Caco-2 (cell line): ENCODE measurements around the gene RGS19. TPM values are rescaled to one million over a fixed set of nuclear protein-coding genes. Genes with fewer than 3 reads are reported as not detected.
A peak's percentile ranks its signal among the peaks of the same experiment; 100 is the strongest.

Source experiments
- BruUV-seq: library from RNA; stranded (reverse); fragments of 400-500 nt; replicated peaks from 2 replicates; lab custom pipeline; 2021; lab: Mats Ljungman, UMichigan
- CTCF ChIA-PET: fragments of 300-600 bp; sonication (Branson Sonifier 250); formaldehyde crosslinking; loops from one replicate; lab custom pipeline; 2022; ENCODE audit warnings: antibody characterized with exemption; lab: Charles Lee
- POLR2A ChIA-PET: fragments of 300-600 bp; sonication (Branson Sonifier 250); formaldehyde crosslinking; loops from one replicate; lab custom pipeline; 2022; ENCODE audit warnings: antibody characterized with exemption; lab: Charles Lee
- DNase-seq, 2 experiments: peaks; one replicate each; pipeline versions ENCODE4 v3.0.0 to v3.0.0-alpha.2; 2020 to 2022
- H3K27me3 ChIP-seq: replicated peaks from 2 replicates; pipeline ENCODE4 v1.6.0; 2011; ENCODE audit warnings: low read length; ENCODE audit not compliant: control insufficient read depth, insufficient read depth
- H3K36me3 ChIP-seq: 2 replicates; pipeline ENCODE4 v1.5.1; 2011; ENCODE audit warnings: low read length; ENCODE audit not compliant: control insufficient read depth, insufficient read depth
- H3K4me1 ChIP-seq: fragments of 250-450 bp; sonication (Bioruptor Pico); 2 replicates; pipeline ENCODE4 v1.5.1; 2020; ENCODE audit warnings: mild to moderate bottlenecking
- H3K4me3 ChIP-seq: 2 replicates; pipeline ENCODE4 v1.5.1; 2011; ENCODE audit warnings: low read depth, mild to moderate bottlenecking, control low read depth, low read length
- H3K9me3 ChIP-seq: fragments of 250-450 bp; sonication (Bioruptor Pico); 2 replicates; pipeline ENCODE4 v1.5.1; 2020; ENCODE audit warnings: mild to moderate bottlenecking, moderate library complexity
- H3K27ac Mint-ChIP-seq: one replicate; pipeline ENCODE4 v1.8.0; 2022; ENCODE audit warnings: mixed read lengths; ENCODE audit not compliant: unreplicated experiment
- H3K27me3 Mint-ChIP-seq: one replicate; pipeline ENCODE4 v1.8.0; 2022; ENCODE audit warnings: mixed read lengths; ENCODE audit not compliant: insufficient read depth, unreplicated experiment
- H3K36me3 Mint-ChIP-seq: one replicate; pipeline ENCODE4 v1.8.0; 2022; ENCODE audit warnings: mild to moderate bottlenecking, mixed read lengths; ENCODE audit not compliant: insufficient read depth, unreplicated experiment
- H3K4me1 Mint-ChIP-seq: one replicate; pipeline ENCODE4 v1.8.0; 2022; ENCODE audit warnings: low read depth, mixed read lengths; ENCODE audit not compliant: unreplicated experiment
- H3K4me3 Mint-ChIP-seq: one replicate; pipeline ENCODE4 v1.8.0; 2022; ENCODE audit warnings: mild to moderate bottlenecking, moderate library complexity, mixed read lengths; ENCODE audit not compliant: unreplicated experiment
- H3K9me3 Mint-ChIP-seq: one replicate; pipeline ENCODE4 v1.8.0; 2022; ENCODE audit warnings: mixed read lengths; ENCODE audit not compliant: unreplicated experiment
- CTCF ChIP-seq, 2 experiments: fragments of 200-600 bp in 1 of 2; IDR thresholded peaks; 1 replicate in 1 of 2; 2 replicates in 1 of 2; pipeline versions ENCODE4 v1.5.1 to v1.8.0; 2011 to 2022; ENCODE audit warnings: antibody characterized with exemption in 1 of 2, control low read depth in 1 of 2, inconsistent platforms in 1 of 2, low read depth in 1 of 2, low read length in 1 of 2, mild to moderate bottlenecking in 1 of 2, moderate library complexity in 1 of 2; ENCODE audit not compliant: insufficient read depth in 1 of 2, severe bottlenecking in 1 of 2, unreplicated experiment in 1 of 2
- intact Hi-C: fragments of 100-400 bp; cut with micrococcal nuclease; formaldehyde crosslinking; loops from one replicate; pipeline ENCODE4 v1.10.0; 2022; ENCODE audit not compliant: unreplicated experiment
- microRNA-seq: library from miRNA; unstranded; fragments of <30 nt; microRNA quantifications from one replicate; pipeline ENCODE4 v1.2.0, GENCODE V29; 2022
- total RNA-seq: library from RNA; stranded (reverse); gene quantifications from 2 replicates; pipeline ENCODE4 v1.2.3, GENCODE V29; 2022

RGS19 gene
- total RNA-seq, 1 experiment from 2014 or later, result 29.3 TPM

DNA sequence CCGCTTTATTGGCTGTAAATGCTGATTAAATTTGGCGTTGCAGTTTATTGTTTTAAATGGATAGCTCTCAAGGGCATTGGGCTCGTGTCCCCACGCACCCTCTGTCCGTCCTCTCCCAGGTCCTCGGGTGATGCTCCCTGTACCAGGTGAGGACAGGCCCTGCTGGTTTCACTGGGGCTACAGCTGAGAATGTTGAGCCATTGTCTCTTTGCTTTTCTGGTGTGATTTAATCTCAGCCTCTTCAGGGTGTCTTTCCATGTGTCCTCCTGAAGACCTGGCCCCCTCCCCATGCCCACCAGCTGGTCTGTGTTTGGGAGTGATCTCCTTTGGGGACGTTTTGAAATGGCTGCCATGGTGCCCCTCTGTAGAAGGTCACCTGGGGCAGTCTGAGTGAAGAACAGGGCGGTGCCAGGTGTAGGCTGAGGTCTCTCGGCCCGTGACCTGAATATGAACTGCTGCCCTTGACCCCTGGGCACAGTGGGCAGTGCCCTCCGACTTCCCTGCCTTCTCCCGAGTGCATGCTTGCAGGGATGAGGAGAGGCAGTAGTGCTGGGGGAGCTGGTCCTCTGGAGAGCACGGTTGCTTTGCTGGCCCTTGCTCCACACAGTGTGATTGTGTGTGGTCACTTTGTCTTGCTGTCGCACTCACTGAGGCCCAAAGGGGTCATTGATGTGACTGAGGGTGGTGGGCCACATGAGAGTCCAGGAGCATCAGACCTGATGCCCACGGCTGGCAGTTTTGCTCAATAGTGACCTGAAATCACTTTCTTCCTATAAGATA, 55.8 kb downstream of the RGS19 start:
- intact Hi-C loops, result loop anchor here (1.0 kb wide), 3 partner anchors 15 to 42 kb away; partner anchors contain the start of gene PRPF6
- Histone ChIP-seq H3K27me3 (no peaks in the 10 kb centered on the region), H3K4me1 (peaks cover 34% of the 10 kb centered on the region), H3K4me3 (no peak overlapping the region), H3K36me3 (peaks cover 50% of the 10 kb centered on the region), H3K9me3 (no peaks in the 10 kb centered on the region)
- Mint-ChIP-seq H3K27ac (peak overlapping the region; percentile 83), H3K36me3 (peaks cover 97% of the 10 kb centered on the region), H3K9me3 (no peaks in the 10 kb centered on the region), H3K27me3 (no peaks in the 10 kb centered on the region), H3K4me3 (peak overlapping the region; percentile 55), H3K4me1 (peaks cover 37% of the 10 kb centered on the region)
- no TSS peak for BruUV-seq
- ChIA-PET POLR2A (interaction anchor here (0.5 to 1.8 kb wide), 6 partner anchors 13 to 43 kb away, joined by 3 to 9 read pairs (median 4); partner anchors contain the start of genes PRPF6 and TCEA2), CTCF (interaction anchor here (0.6 to 3.0 kb wide), 10 partner anchors 10 to 485 kb away, joined by 3 to 45 read pairs (median 4); partner anchors contain the start of genes C20orf204, OPRL1 and PRPF6)
- no peak for DNase-seq
- no peak for TF ChIP-seq CTCF (IDR thresholded peaks at IDR 0.05; ENCODE audit: insufficient read depth in 1 of 2, low read depth in 1 of 2, low read length in 1 of 2, severe bottlenecking in 1 of 2, unreplicated experiment in 1 of 2)

Small RNAs within 50 kb of the gene (microRNA-seq; reads per million reads assigned to microRNA genes)
- 4.1 reads per million, percentile 27 among the genes with 10 or more reads in this experiment for gene MIR6813

Other genes with a start within 250 kb of the RGS19 start
- 9.1 and 9.5 TPM in 2 replicates for gene ZBTB46, start 248.3 kb downstream of the RGS19 start, total RNA-seq
- gene ABHD16B, start 218.0 kb downstream of the RGS19 start, total RNA-seq, result 0.27 TPM in 1 of 2 replicates, not detected in the other
- 286 and 293 TPM in 2 replicates for gene TPD52L2, start 214.2 kb downstream of the RGS19 start, total RNA-seq
- gene DNAJC5, start 184.4 kb downstream of the RGS19 start, total RNA-seq, result 117 and 124 TPM in 2 replicates
- 101 and 113 TPM in 2 replicates for gene UCKL1, start 123.1 kb downstream of the RGS19 start, total RNA-seq
- gene ZNF512B, start 109.6 kb downstream of the RGS19 start, total RNA-seq, result 40.0 and 47.9 TPM in 2 replicates
- gene SAMD10, start 99.9 kb downstream of the RGS19 start, total RNA-seq, result 13.4 and 13.6 TPM in 2 replicates
- gene PRPF6, start 98.4 kb downstream of the RGS19 start, total RNA-seq, result 176 and 181 TPM in 2 replicates
- gene C20orf204, start 43.3 kb downstream of the RGS19 start, total RNA-seq, result 3.2 and 3.3 TPM in 2 replicates
- gene SOX18, start 29.9 kb downstream of the RGS19 start, total RNA-seq, result 0.44 and 0.84 TPM in 2 replicates
- gene TCEA2, start 16.3 kb downstream of the RGS19 start, total RNA-seq, result 39.9 and 48.3 TPM in 2 replicates
- 0.51 and 0.59 TPM in 2 replicates for gene OPRL1, start 564 bp upstream of the RGS19 start, total RNA-seq
- gene LKAAEAR1, start 4.9 kb upstream of the RGS19 start, total RNA-seq, result not detected in 2 replicates
- not detected in 2 replicates for gene NPBWR2, start 28.0 kb upstream of the RGS19 start, total RNA-seq
- 0.25 and 0.65 TPM in 2 replicates for gene MYT1, start 84.9 kb upstream of the RGS19 start, total RNA-seq
- gene PCMTD2, start 176.2 kb upstream of the RGS19 start, total RNA-seq, result 79.5 and 101 TPM in 2 replicates